A549 (cell line): ENCODE data around the gene TNS3.

ENCODE experiments used
- BHLHE40 ChIP-seq: IDR thresholded peaks from 2 replicates; pipeline ENCODE4 v1.6.1; 2012; ENCODE audit warnings: low read depth, low read length, inconsistent platforms
- CEBPB ChIP-seq, 2 experiments: fragments of >200 bp in 1 of 2; sonication (Bioruptor Twin) in 1 of 2; formaldehyde crosslinking in 1 of 2; IDR thresholded peaks; 2 replicates each; pipeline ENCODE4 v1.6.1; 2012 to 2016
- CHD2 ChIP-seq: fragments of 150-350 bp; IDR thresholded peaks from 2 replicates; pipeline ENCODE4 v1.6.1; 2014; ENCODE audit warnings: low read length; ENCODE audit not compliant: partially characterized antibody
- CTCF ChIP-seq: fragments of >200 bp; sonication (Bioruptor Twin); formaldehyde crosslinking; IDR thresholded peaks from 3 replicates; pipeline ENCODE4 v1.5.1; 2016
- EP300 ChIP-seq, 2 experiments: fragments of >200 bp; sonication (Bioruptor Twin); formaldehyde crosslinking; IDR thresholded peaks; 2 replicates in 1 of 2; 3 replicates in 1 of 2; pipeline ENCODE4 v1.6.1; 2016 to 2017
- HMGXB4 ChIP-seq: fragments of 250-450 bp; sonication (Bioruptor Pico); IDR thresholded peaks from 2 replicates; pipeline ENCODE4 v1.5.0; 2021; ENCODE audit warnings: mild to moderate bottlenecking, moderate library complexity, borderline replicate concordance
- HOXB13 ChIP-seq: fragments of 250-450 bp; sonication (Bioruptor Pico); IDR thresholded peaks from 2 replicates; pipeline ENCODE4 v1.5.0; 2020; ENCODE audit warnings: low read depth, mild to moderate bottlenecking, moderate library complexity
- POLR2A ChIP-seq: IDR thresholded peaks from 2 replicates; pipeline ENCODE4 v1.6.1; 2012; ENCODE audit warnings: mild to moderate bottlenecking, low read length
- RCOR1 ChIP-seq: fragments of 150-350 bp; IDR thresholded peaks from 2 replicates; pipeline ENCODE4 v1.6.1; 2014; ENCODE audit warnings: antibody characterized with exemption, low read length, low read depth
- RFX5 ChIP-seq: fragments of 450-650 bp; IDR thresholded peaks from 2 replicates; pipeline ENCODE4 v1.7.1; 2014; ENCODE audit warnings: antibody characterized with exemption, mild to moderate bottlenecking, moderate library complexity
- ZFP36 ChIP-seq: fragments of 450-650 bp; IDR thresholded peaks from 2 replicates; pipeline ENCODE4 v1.6.1; 2014; ENCODE audit warnings: borderline replicate concordance; ENCODE audit not compliant: partially characterized antibody
- TF ChIP-seq, protein P1 (sequence below): fragments of 200-600 bp; sonication (generic); IDR thresholded peaks from 2 replicates; pipeline ENCODE4 v1.6.1; 2016; ENCODE audit warnings: antibody characterized with exemption, mild to moderate bottlenecking, moderate library complexity
- TF ChIP-seq, protein P2 (sequence below): fragments of 450-650 bp; IDR thresholded peaks from 2 replicates; pipeline ENCODE4 v1.6.1; 2014; ENCODE audit warnings: antibody characterized with exemption

DNA sequence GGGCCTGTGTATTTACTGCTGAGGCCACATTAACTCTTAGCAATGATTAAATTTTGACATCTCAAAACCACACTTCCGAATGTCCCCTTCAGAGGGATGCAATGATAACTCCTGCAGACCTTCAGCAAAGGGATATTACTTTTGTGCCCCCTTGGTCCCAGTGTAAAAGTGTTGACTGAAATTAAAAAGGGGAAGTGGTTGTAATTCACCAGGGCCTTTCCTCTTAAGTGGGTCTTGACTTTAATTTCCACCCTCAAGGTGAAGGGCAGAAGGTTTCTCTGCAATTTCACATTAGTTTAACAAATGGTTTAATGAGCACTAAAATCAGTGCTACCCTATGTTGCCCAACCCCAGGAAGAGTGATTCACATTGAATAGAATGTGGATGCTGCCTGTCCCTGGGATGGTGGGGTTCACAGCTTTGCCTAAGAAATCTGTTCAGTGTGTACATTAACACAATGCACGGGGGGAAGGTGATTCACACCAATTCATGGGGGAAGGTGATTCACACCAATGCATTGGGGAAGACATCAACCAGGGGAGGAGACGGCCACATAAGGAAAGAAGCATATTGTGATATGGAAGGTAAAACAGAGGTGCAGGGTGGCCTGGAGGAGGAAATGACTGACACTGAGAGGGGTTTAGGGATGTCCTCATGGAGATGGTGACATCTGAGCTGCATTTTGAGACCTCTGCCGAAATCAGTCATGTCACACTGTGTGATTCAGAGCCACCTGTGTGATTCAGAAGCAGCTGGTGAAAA is 19.4 kb upstream of the TNS3 start:
- TF ChIP-seq POLR2A (peak; percentile 47), CEBPB (IDR thresholded peaks at IDR 0.05) (peak; percentile 93 to 98), RCOR1 (no peak), CTCF (no peak), EP300 (IDR thresholded peaks at IDR 0.05) (peak; percentile 76 to 91; a peak in 3 of 5 replicates), BHLHE40 (no peak), ZFP36 (no peak), RFX5 (no peak), HMGXB4 (CRISPR knock-in tag) (no peak), CHD2 (no peak), HOXB13 (CRISPR knock-in tag) (peak; percentile 73; the same call in 1 of the 2 replicates)
- TF ChIP-seq, protein P1, sequence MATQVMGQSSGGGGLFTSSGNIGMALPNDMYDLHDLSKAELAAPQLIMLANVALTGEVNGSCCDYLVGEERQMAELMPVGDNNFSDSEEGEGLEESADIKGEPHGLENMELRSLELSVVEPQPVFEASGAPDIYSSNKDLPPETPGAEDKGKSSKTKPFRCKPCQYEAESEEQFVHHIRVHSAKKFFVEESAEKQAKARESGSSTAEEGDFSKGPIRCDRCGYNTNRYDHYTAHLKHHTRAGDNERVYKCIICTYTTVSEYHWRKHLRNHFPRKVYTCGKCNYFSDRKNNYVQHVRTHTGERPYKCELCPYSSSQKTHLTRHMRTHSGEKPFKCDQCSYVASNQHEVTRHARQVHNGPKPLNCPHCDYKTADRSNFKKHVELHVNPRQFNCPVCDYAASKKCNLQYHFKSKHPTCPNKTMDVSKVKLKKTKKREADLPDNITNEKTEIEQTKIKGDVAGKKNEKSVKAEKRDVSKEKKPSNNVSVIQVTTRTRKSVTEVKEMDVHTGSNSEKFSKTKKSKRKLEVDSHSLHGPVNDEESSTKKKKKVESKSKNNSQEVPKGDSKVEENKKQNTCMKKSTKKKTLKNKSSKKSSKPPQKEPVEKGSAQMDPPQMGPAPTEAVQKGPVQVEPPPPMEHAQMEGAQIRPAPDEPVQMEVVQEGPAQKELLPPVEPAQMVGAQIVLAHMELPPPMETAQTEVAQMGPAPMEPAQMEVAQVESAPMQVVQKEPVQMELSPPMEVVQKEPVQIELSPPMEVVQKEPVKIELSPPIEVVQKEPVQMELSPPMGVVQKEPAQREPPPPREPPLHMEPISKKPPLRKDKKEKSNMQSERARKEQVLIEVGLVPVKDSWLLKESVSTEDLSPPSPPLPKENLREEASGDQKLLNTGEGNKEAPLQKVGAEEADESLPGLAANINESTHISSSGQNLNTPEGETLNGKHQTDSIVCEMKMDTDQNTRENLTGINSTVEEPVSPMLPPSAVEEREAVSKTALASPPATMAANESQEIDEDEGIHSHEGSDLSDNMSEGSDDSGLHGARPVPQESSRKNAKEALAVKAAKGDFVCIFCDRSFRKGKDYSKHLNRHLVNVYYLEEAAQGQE: no peak
- TF ChIP-seq, protein P2, sequence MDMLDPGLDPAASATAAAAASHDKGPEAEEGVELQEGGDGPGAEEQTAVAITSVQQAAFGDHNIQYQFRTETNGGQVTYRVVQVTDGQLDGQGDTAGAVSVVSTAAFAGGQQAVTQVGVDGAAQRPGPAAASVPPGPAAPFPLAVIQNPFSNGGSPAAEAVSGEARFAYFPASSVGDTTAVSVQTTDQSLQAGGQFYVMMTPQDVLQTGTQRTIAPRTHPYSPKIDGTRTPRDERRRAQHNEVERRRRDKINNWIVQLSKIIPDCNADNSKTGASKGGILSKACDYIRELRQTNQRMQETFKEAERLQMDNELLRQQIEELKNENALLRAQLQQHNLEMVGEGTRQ: no peak
